Measurements from ENCODE around the gene SELENBP1.
"Not testable (repeated sequence)": the region's sequence is repeated elsewhere in the genome, so short reads cannot be mapped to it uniquely, and the experiment has no call there.

The SELENBP1 gene

DNA sequence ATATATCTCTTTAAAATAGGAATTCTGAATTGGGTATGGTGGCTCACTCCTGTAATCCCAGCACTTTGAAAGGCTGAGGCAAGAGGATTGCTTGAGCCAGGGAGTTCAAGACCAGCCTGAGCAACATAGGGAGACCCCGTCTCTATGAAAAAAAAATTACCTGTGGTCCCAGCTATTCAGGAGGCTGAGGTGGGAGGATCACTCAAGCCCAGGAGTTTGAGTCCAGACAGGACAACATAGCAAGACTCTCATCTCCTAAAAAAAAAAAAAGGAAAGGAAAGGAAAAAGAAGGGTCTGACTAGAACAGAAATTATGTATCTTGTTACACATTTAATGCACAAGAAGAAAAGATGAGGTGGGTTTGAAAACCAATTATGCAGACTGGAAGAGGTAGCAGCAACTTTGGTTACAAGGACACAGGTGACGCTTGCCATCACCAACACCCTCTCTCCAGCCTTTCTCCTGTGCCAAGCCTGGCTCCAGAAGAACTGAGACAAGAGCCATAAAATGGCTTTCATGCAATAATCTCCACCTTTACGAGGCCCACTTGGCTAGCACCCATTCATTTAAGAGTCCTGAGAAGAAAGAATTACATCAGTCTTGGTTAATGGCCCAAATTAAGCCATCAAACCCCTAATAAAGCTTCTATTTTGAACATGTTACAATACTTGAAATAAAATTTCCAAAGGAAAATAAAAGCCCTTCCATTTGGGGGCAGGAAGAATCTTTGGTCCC, 4.8 kb upstream of the SELENBP1 start:
- no peak for DNase-seq (ENCODE audit: low read depth in 2 of 2)

DNA sequence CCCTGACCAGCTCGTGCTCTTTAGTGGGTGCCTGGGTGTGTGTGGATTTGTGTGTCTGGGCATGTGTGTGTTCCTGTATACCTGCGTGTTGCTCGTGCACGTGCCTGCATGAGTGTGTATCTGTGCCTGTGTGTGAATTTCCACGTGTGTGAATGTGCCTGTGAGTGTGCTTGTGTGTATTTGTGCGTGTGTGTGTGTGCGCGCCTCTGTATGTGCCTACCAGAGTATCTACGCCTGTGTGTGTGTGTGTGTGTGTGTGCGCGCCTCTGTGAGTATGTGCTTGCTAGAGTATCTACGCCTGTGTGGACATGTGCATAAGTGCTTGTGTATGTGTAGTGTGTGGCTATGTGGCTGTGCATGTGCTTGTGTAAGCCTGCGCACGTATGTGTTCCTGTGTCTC, 691 bp upstream of the SELENBP1 start:
- no peak for DNase-seq (ENCODE audit: low read depth in 2 of 2)

DNA sequence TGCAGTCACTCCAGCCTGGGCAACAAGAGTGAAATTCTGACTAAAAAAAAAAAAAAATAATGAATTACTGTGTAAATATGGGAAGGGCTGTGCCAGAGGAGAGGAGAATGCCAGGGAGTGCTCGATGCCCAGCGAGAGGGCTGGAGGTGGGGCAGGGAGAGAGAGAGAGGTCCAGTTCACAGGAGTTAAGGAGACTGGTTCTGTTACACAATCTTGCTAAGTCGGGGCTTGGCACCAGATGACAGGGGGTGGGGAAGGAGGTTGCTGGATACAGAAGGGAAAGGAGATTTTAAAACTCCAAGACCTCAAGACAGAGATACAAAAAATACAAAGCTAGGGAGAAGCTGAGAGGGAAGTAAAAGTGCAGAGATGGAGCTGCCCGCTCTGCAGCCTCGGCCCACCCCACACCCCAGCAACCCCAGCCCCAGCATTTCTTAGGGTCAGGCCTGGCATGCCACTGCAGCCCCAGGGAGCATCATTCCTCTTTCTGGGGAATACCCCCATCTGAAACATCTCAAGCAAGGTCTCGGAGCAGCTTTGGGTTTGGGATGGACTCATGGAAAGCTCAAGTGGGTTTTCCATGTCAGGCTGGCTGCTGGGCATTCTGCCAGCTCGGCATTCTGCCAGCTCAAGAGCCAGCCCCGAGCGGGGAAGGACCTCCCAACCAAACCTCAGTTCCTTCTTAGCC, 991 bp downstream of the SELENBP1 start:
- DNase-seq (ENCODE audit: low read depth in 2 of 2): no peak

DNA sequence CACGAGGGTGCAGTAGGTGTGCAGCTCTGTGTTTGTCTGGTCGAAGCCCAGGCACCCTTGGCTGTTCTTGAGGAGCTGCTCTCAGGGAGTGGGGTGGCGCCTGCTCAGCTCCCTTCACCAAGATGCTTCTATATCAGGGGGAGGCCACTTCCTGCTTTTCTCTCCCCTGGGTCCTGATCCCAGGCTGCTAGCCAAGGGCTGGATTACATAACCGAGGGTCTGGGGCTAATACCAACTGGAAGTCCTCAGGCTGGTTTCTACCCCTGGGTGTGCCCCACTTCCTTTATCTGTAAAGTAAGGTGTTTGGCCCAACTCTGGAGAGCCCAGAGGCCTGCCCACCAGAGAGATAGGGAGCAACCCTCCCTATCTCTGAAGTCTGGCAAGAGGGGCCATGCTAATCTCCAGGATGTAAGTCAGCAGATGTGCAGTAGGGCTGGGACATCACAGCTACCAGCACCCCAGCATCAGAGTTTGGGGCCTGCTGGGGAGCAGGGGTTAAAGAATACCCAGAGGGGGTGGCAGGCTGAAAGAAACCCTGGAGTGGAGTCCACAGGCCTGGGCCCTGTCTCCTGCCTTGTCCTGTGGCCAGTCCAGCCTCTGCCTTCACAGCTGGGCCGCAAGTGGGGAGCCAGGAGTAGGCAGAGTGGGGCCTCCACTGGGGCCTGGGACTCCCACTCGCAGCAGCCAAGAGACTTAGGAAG, 2.1 kb downstream of the SELENBP1 start:
- no peak for DNase-seq (ENCODE audit: low read depth in 2 of 2)

DNA sequence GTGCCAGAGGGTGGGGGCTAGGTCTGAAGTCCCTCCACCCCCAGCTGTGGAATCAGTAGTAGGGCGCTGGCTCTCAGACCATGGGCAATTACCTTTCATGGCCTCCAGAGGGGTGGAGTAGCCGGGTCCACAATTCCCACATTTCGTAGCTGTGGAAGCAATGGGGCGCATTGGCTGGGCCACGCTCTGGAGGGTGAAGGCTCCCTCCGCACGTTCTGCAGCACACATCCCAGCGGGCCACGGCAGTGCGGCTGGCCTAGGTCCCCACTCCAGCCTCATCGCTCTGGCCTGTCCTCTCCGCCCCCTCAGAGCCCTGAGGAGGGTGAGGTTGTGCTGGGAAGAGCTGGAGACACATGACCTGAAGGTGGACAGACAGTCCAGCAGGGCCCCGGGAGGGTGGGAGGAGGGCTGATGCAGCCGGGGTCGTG, 2.9 kb downstream of the SELENBP1 start:
- no peak for DNase-seq (ENCODE audit: low read depth in 2 of 2)

DNA sequence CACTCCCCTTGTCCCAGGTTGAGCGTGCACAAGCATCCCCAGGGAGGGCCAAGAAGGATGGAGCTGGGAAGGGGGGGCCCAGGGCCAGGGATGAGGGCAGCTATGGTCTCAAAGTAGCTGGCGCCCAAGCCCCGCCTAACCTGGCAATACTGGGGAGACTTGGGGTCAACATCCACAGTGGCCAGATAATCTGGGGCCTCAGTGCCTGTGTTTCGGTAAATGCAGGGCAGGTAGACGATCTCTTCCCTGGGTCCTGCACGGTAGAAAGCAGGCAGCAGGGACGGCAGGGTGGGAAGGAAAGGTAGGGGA, 3.2 kb downstream of the SELENBP1 start:
- DNase-seq (ENCODE audit: low read depth in 2 of 2): no peak

DNA sequence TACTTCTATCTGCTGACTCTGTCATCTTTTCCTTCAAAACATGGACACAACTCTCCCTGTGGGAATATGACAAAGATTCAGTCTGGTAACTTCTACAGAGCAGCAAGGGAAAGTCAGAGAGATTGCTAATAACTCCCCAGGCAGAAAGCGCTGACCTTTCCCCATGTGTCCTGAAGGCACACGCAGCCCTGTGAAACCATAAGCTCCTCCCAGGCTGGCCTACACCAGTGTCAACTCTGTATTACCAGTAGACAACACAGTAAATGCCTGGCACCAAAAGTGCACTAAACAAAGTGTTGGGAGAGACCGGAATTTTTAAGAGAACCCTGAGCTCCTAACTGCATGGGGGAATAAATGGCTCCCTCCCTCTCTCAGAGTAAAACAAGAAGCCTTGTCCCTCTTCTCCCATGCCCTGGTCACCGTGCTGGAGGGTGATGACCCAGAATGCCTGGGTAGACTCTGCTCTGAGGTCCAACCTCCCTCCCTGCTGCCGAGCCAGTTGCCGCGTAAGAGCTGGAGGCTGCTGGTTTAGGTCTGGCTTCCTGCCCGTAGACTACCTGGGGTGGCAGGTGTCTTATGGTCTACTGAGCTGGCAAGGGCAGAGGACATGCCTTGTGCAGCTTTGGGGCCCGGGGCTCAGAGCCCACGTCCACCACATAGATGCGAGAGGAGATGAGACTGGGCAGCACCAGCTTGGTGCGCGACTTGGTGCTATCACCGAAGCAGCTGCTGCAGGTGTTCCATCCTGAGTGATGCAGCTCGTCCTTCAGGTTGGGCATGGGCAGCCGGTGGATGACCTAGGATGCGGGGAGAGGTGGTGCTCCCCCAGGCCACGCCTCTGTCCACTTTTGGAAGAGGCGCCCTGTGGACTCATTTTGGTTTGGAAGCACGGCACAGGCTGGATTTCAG, 3.9 kb downstream of the SELENBP1 start:
- no peak for DNase-seq (ENCODE audit: low read depth in 2 of 2)

DNA sequence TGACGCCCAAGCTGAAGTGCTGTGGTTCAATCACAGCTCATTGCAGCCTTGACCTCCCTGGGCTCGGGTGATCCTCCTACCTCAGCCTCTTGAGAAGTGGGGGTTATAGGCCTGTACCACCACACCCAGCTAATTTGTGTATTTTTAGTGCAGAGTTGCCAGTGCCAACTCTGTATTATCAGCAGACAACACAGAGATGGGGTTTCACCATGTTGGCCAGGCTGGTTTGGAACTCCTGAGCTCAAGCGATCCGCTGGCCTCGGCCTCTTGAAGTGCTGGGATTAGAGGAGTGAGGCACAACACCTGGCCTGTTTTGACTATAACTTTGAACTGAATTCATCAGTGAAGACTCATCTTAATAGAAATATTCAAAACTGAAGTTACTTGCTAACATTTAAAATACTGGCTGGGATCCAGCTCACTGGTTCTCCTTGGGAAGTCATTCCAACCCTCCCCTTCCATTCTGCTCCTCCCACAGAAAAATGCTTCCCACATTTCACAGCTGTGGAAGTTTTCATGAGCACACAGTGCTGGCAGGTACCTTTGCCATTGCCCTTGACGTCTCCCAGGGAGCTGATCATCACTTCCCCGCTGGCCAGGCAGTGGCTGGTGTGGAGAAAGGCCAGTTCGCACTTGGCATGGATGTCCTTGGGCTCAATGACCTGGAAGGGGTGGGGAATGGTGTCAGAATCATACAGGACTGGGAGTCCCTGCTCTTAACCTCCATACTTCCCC, 4.7 kb downstream of the SELENBP1 start:
- DNase-seq (ENCODE audit: low read depth in 2 of 2): no peak

DNA sequence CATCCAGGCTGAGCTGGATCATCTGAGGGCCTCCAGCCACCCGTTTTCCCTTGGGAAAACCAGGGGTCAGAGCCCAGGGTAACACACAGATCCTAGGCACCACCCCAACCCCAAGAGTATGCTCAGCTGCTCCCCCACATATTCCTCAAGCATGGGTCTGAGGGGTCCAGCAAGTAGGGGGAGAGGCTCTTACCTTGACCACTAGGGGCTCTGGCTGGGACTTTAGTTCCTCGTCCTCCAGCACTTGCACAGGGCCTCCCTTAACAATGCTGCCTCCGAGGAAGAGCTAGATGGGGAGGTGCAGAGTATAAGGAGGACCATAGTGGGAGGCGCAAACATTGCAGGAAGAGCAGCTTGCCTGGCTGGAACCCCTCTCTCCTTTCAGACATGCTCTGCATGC, 7.5 kb downstream of the SELENBP1 start:
- DNase-seq (ENCODE audit: low read depth in 2 of 2): no peak

DNA sequence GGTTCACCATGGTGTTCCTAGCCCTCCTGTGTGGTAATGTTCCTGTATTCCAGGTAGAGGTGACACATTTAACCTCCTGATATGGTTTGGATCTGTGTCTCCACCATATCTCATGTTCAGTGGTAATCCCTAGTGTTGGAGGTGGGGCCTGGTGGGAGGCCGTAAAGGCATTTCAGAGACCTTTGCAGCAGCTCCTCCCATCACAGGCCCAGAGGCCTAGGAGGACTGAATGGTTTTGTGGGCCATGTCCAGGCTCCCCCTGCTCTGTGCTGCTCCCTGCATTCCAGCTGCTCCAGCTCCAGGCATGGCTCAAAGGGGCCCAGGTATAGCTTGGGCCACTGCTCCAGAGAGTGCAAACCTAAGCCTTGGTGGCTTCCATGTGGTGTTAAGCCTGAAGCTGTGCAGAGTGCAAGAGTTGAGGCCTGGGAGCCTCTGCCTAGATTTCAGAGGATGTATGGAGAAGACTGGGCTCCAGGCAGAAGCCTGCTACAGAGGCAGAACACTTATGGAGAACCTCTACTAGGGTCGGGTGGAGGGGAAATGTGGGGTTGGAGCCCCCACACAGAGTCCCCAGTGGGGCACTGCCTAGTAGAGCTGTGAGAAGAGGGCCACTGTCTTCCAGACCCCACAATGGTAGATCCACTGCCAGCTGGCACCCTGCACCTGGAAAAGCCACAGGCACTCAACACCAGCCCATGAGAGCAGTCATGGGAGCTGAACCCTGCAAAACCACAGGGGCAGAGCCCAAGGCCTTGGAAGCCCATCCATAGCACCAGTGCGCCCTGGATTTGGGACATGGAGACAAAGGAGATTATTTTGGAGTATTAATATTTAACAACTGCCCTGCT, 10.0 kb downstream of the SELENBP1 start:
- no peak for DNase-seq (ENCODE audit: low read depth in 2 of 2)

DNA sequence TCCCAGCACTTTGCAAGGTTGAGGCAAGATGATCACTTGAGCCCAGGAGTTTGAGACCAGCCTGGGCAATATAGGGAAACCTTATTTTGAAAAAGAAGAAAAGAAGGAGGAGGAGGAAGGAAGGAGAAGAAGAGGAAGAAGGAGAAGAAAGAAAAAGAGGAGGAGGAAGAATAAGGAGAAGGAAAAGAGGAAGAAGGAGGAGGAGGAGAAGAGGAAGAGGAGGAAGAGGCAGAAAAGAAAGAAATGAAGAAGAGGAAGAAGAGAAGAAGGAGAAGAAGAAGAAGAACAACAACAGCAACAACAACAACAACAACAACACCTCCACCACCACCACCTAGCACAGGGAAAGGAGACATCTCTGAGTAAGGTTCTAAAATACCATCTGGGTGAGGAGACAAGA, 10.6 kb downstream of the SELENBP1 start:
- no peak for DNase-seq (ENCODE audit: low read depth in 2 of 2)

DNA sequence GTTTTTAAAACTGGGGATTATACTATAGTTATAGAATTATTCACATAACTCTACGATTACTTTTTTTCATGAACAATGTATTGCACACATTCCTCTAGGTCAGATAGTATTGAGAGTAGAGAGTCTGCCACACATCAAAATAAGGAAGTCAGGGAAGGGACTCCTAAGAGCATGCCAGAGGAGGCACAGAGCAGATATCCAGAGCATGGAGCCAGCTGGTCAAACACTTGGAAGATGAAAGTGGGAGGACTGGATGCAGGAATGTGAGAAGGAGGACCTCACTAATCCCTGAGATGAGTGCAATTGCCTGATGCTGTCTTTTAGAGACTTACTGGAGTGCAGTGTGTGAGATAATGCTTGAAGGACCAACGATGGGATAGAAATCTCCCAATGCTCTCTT, 15.8 kb downstream of the SELENBP1 start:
- DNase-seq (ENCODE audit: low read depth in 2 of 2): no peak

DNA sequence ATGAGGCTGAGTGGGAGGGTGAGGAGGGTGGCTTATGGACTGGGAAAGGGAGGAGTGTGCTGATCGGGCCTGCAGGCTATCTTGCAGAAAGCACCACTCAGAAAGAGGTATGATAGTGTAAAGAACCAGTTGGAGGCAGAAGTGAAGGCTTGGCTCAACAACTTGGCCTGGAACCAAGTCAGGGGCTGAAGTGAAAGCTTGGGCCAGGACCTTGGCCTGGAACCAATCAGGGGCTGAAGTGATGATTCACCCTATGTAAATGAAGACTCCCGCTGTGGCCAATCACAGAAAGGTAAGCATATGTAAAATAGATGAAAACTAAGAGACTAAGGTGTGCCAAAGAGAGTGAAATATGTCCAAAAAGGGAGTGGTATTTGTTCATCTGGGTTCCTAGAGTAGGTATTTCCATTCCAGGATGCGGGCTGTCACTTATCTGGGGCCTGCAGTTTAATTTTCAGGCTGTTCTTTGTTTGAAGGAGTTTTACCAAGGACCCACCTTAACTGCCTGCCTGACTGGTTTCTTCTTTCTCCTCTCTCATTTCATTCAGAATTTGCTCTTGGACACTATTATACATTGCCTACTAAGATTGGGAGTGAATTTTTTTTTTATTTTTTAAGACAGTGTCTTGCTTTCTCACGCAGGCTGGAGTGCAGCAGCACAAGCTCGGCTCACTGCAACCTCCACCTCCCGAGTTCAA, 20.3 kb downstream of the SELENBP1 start:
- DNase-seq (ENCODE audit: low read depth in 2 of 2): no peak

DNA sequence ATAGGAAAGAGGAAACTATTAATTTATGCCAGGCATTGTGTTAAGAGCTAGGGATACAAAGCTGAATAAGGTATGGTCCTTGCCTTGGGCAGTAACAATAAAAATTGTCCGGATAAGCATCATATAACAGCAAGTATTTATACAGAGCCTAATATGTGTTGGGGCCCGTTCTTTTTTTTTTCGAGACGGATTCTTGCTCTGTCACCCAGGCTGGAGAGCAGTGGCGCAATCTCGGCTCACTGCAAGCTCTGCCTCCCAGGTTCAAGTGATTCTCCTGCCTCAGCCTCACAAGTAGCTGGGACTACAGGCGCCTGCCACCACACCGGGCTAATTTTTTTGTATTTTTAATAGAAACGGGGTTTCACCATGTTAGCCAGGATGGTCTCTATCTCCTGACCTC, 22.2 kb downstream of the SELENBP1 start:
- DNase-seq (ENCODE audit: low read depth in 2 of 2): not testable (repeated sequence)

DNA sequence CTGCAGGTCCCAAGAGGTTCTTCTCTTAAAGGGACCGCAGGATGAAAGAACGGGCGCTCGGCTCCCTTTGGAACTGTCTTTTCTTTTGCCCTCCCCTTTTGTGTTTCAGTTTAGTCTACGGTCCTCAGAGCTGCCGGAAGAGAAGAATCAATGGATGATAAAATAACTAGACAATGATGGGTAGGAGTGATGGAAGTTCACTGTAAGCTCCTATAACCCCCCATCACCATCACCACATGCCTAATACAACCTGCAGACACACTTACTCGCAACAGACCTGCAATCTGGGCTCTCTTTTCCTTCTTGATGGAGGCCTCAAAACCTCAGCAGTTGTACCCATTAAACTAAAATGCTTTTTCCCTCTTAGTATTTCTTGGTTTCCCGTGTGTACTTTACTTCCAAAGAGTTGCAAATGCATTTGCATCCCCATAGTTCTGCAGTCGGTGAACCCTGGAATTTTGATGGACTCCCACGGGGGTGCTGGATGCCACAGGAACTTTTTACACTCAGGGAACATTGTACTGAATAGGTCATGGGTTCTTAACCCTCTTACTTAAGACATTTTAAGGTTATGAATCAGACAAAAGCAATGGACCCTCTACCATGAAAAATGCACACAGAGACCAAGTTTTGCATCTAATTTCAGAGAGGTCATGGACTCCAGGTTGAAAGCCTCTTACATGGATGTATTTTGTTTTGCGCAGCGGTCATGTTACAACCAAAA, 24.8 kb downstream of the SELENBP1 start:
- no peak for DNase-seq (ENCODE audit: low read depth in 2 of 2)

DNA sequence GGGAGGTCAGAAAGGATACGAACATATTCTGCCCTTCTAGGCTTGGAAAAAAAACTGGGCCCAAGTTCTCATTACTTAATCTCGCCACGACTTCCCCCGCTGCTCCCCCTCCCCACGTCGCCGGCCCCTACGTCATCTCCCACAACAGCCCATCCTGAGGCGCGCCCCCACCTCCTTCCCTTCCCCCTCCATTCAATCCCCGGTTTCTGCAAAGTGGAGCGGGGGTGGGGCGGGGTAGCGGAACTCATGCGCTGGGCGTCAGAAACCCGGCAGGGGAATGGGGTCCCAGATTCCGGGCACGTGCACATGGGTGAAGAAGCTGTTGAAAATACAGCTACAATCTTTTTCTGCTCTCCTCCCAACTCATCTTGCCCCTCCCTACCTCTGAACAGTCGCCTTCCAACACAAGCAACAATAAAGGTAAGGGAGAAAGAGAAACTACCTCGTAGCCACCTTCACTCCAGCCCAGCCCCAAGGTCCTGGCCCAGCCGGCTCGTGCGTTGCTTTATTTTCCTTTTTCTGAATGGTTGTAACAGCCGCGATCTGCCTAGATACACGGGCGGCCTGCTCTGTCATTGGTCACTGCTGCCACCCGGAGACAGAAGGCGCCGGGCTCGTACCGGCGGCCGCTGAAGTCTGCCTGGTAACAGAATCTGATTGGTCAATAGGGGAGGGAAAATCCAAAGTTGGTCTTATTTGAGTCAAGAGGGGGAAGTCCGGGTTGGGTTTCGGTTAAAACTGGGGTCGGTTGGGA, 25.6 kb downstream of the SELENBP1 start, which contains the start of gene RFX5:
Gene RFX5 (minus strand): TSS at position 484 of the 754 bp plus-strand sequence. CDS start 932 bp downstream, outside the sequence.
- DNase-seq (ENCODE audit: low read depth in 2 of 2): peak; percentile 78 to 89

DNA sequence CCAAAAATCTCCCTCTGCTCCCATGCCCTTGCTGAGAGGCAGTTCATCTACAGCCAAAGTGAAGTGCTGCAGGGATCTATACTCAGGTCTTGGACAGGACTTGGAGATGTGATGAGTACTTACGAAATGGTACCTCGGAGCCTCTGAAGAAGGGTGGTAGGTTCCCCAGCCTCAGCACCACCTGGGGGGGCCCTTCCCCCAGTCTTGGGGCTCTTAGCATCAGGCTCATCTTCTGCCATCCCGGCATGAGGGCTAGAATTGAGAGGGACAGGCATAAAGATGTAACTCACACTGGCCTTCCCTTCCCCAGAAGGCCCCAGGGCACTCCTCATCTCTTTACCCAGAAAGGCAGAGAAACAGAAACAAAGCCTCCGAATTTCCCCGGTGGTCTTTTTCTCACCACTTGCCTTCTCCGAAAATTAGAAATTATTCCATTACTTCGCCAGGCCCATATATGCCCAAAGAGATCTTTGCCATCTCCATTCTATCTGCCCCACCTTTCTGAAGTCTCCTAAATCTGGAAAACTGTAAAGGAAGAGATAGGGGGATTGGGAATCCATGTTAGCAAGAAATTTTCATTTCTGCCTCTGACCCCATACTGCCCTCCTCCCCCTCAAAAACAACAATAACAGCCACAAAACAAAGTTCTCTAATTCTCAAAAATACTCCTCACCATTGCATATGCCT, 26.3 kb downstream of the SELENBP1 start:
- peak in 1 of 2 donors; percentile 5 for DNase-seq (ENCODE audit: low read depth in 2 of 2)

DNA sequence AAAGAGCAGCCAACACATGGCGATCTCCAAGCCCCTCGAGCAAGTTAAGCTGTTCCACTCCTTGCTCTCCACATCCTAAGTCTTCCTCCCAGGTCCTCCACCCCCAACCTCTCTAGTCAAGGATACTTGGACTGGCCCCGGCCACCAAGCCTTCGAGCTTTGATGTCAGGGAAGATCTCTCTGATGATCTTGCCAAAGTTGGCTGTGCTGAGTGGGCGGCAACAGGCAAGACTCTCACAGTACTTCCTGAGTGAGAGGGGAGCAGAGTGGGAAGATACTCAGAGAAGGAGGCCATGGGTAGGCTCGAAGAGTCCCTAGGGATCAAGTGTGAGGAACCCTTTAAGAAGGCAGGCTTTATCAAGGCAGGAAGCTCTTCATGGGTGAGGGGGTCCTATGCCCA, 28.2 kb downstream of the SELENBP1 start:
- DNase-seq (ENCODE audit: low read depth in 2 of 2): no peak

All from stimulated activated CD4-positive, alpha-beta T cell treated with anti-CD3 and anti-CD28 coated beads, Interleukin-1b, Interleukin-23, amount 100 ng/mL, for 4 hours (primary cell).